Hematopoietic multipotent progenitor cell treated with erythropoietin and hydrocortisone succinate and interleukin-3 and kit ligand, for 6 days (in vitro differentiated cells): ENCODE measurements around the gene PTPRD.

Experiments
- DNase-seq: peaks from one replicate; pipeline ENCODE4 v3.0.0-alpha.2; 2015

PTPRD gene

GRCh38 chr9:8694983-8695588, 1917.7 kb downstream of the PTPRD start:
- no peak for DNase-seq

- no peak for DNase-seq
Observed at GRCh38 chr9:8693464-8693863, 1919.3 kb downstream of the PTPRD start.

GRCh38 chr9:8686516-8686915, 1926.3 kb downstream of the PTPRD start:
- DNase-seq: peak; percentile 7

- DNase-seq: no peak
Observed at GRCh38 chr9:8685825-8686224, 1927.0 kb downstream of the PTPRD start.

GRCh38 chr9:8684978-8685708, 1927.7 kb downstream of the PTPRD start:
- DNase-seq: peak; percentile 4

GRCh38 chr9:8683496-8683895, 1929.3 kb downstream of the PTPRD start:
- no peak for DNase-seq

- no peak for DNase-seq
Observed at GRCh38 chr9:8680658-8681057, 1932.1 kb downstream of the PTPRD start.

- no peak for DNase-seq
Observed at GRCh38 chr9:8680157-8680556, 1932.6 kb downstream of the PTPRD start.

GRCh38 chr9:8679371-8679822, 1933.4 kb downstream of the PTPRD start:
- no peak for DNase-seq

GRCh38 chr9:8677741-8678140, 1935.1 kb downstream of the PTPRD start:
- no peak for DNase-seq

GRCh38 chr9:8674536-8674935, 1938.3 kb downstream of the PTPRD start:
- no peak for DNase-seq

- DNase-seq: no peak
Observed at GRCh38 chr9:8673830-8674229, 1939.0 kb downstream of the PTPRD start.

GRCh38 chr9:8670751-8671150, 1942.1 kb downstream of the PTPRD start:
- DNase-seq: no peak

- no peak for DNase-seq
Observed at GRCh38 chr9:8668751-8669150, 1944.1 kb downstream of the PTPRD start.

GRCh38 chr9:8668231-8668630, 1944.6 kb downstream of the PTPRD start:
- DNase-seq: no peak

- no peak for DNase-seq
Observed at GRCh38 chr9:8666060-8666459, 1946.7 kb downstream of the PTPRD start.

- DNase-seq: peak; percentile 78
Observed at GRCh38 chr9:8660383-8660782, 1952.4 kb downstream of the PTPRD start.

GRCh38 chr9:8659108-8659507, 1953.7 kb downstream of the PTPRD start:
- DNase-seq: no peak

GRCh38 chr9:8655071-8655470, 1957.7 kb downstream of the PTPRD start:
- DNase-seq: no peak

GRCh38 chr9:8653855-8654254, 1958.9 kb downstream of the PTPRD start:
- peak; percentile 64 for DNase-seq

GRCh38 chr9:8653111-8653510, 1959.7 kb downstream of the PTPRD start:
- DNase-seq: no peak

- no peak for DNase-seq
Observed at GRCh38 chr9:8652255-8652654, 1960.5 kb downstream of the PTPRD start.

GRCh38 chr9:8651846-8652215, 1961.0 kb downstream of the PTPRD start:
- no peak for DNase-seq

- DNase-seq: no peak
Observed at GRCh38 chr9:8651070-8651845, 1961.5 kb downstream of the PTPRD start.
